A549 (cell line): ENCODE measurements around the gene UGT1A10. TPM values are rescaled to one million over a fixed set of nuclear protein-coding genes. Genes with fewer than 3 reads are reported as not detected.

Source experiments
- ATAC-seq, 2 experiments: fragments of 200-7000 bp in 1 of 2; fragments of >200 bp in 1 of 2; cut with Nextera tagmentation in 1 of 2; cut with Tn5 transposase in 1 of 2; 3 replicates each; pipeline versions ENCODE4 v1.8.0 to v1.9.1; 2018 to 2020; ENCODE audit warnings: mild to moderate bottlenecking in 1 of 2, moderate library complexity in 1 of 2
- CTCF ChIA-PET: fragments of 300-600 bp; sonication (Branson Sonifier 250); formaldehyde crosslinking; extraction: SDS; loops from one replicate; lab custom pipeline; 2021; ENCODE audit warnings: antibody characterized with exemption, inconsistent platforms; lab: Yijun Ruan, JAX
- POLR2A ChIA-PET: fragments of 350-600 bp; formaldehyde crosslinking; extraction: SDS; loops from one replicate; lab custom pipeline; 2021; ENCODE audit warnings: antibody characterized with exemption, inconsistent platforms; lab: Yijun Ruan, JAX
- DNase-seq, 2 experiments: peaks; one replicate each; pipeline versions ENCODE4 v3.0.0 to v3.0.0-alpha.2; 2011 to 2016; ENCODE audit warnings: low read depth in 1 of 2, low spot score in 1 of 2
- FAIRE-seq: peaks from 2 replicates; lab custom pipeline; 2011; peaks lifted over from hg19 to GRCh38; lab: Jason Lieb, UNC
- H3K27ac ChIP-seq, 2 experiments: fragments of >200 bp; sonication (Bioruptor Twin); formaldehyde crosslinking; 3 replicates each; pipeline ENCODE4 v1.5.1; 2016 to 2017
- H3K4me1 ChIP-seq: fragments of >200 bp; sonication (Bioruptor Twin); formaldehyde crosslinking; 3 replicates; pipeline ENCODE4 v1.6.1; 2016
- H3K4me2 ChIP-seq: fragments of >200 bp; sonication (Bioruptor Twin); formaldehyde crosslinking; 3 replicates; pipeline ENCODE4 v1.6.1; 2016
- H3K4me3 ChIP-seq: fragments of >200 bp; sonication (Bioruptor Twin); formaldehyde crosslinking; 3 replicates; pipeline ENCODE4 v1.5.1; 2016
- H3K9me3 ChIP-seq: fragments of >200 bp; sonication (Bioruptor Twin); formaldehyde crosslinking; 3 replicates; pipeline ENCODE4 v1.6.1; 2016
- CBX8 ChIP-seq: fragments of 200-600 bp; sonication (generic); IDR thresholded peaks from 2 replicates; pipeline ENCODE4 v1.6.1; 2016
- FOSB ChIP-seq: fragments of 250-450 bp; sonication (Bioruptor Pico); IDR thresholded peaks from 2 replicates; pipeline ENCODE4 v1.5.0; 2020; ENCODE audit warnings: mild to moderate bottlenecking, moderate library complexity
- HDAC2 ChIP-seq: fragments of 200-600 bp; sonication (generic); IDR thresholded peaks from 2 replicates; pipeline ENCODE4 v1.6.1; 2016
- JUNB ChIP-seq: fragments of >200 bp; sonication (Bioruptor Twin); formaldehyde crosslinking; IDR thresholded peaks from 2 replicates; pipeline ENCODE4 v1.6.1; 2016
- KDM1A ChIP-seq: fragments of 200-600 bp; sonication (generic); IDR thresholded peaks from 2 replicates; pipeline ENCODE4 v1.6.1; 2016; ENCODE audit warnings: low read depth, mild to moderate bottlenecking
- MAFK ChIP-seq: fragments of 450-650 bp; IDR thresholded peaks from 2 replicates; pipeline ENCODE4 v1.6.1; 2014; ENCODE audit not compliant: partially characterized antibody
- MYC ChIP-seq: IDR thresholded peaks from 2 replicates; pipeline ENCODE4 v1.6.1; 2012; ENCODE audit warnings: mild to moderate bottlenecking, inconsistent platforms, low read length, improper control_type of control experiment, borderline replicate concordance
- POLR2A ChIP-seq: IDR thresholded peaks from 2 replicates; pipeline ENCODE4 v1.6.1; 2012; ENCODE audit warnings: mild to moderate bottlenecking, low read length
- POLR2AphosphoS2 ChIP-seq: conservative IDR thresholded peaks from 2 replicates; pipeline ENCODE4 v1.6.1; 2012; ENCODE audit warnings: low read length, improper control_type of control experiment, inconsistent platforms
- RARB ChIP-seq: fragments of 250-450 bp; sonication (Bioruptor Pico); IDR thresholded peaks from 2 replicates; pipeline ENCODE4 v1.8.0; 2021; ENCODE audit warnings: mild to moderate bottlenecking, moderate library complexity
- RCOR1 ChIP-seq: fragments of 150-350 bp; IDR thresholded peaks from 2 replicates; pipeline ENCODE4 v1.6.1; 2014; ENCODE audit warnings: antibody characterized with exemption, low read length, low read depth
- TFCP2L1 ChIP-seq: fragments of 250-450 bp; sonication (Bioruptor Pico); IDR thresholded peaks from 2 replicates; pipeline ENCODE4 v1.5.0; 2021; ENCODE audit warnings: mild to moderate bottlenecking
- TP53 ChIP-seq: fragments of 250-450 bp; sonication (Bioruptor Pico); IDR thresholded peaks from 2 replicates; pipeline ENCODE4 v1.5.0; 2021; ENCODE audit warnings: mild to moderate bottlenecking, moderate library complexity
- ZC3H11A ChIP-seq: fragments of 450-650 bp; IDR thresholded peaks from 2 replicates; pipeline ENCODE4 v1.6.1; 2014; ENCODE audit warnings: antibody characterized with exemption, mild to moderate bottlenecking
- ZFP36 ChIP-seq: fragments of 450-650 bp; IDR thresholded peaks from 2 replicates; pipeline ENCODE4 v1.6.1; 2014; ENCODE audit warnings: borderline replicate concordance; ENCODE audit not compliant: partially characterized antibody
- ZNF302 ChIP-seq: fragments of 250-450 bp; sonication (Bioruptor Pico); IDR thresholded peaks from 2 replicates; pipeline ENCODE4 v1.9.0; 2021; ENCODE audit warnings: inconsistent platforms, mild to moderate bottlenecking, moderate library complexity
- ZSCAN20 ChIP-seq: fragments of 250-450 bp; sonication (Bioruptor Pico); IDR thresholded peaks from 2 replicates; pipeline ENCODE4 v1.8.0; 2022; ENCODE audit warnings: mild to moderate bottlenecking, moderate library complexity
- WGBS: methylation state at CpG from one replicate; pipeline ENCODE4 v1.1.6; 2017; ENCODE audit errors: missing lambda C conversion rate; 5-methylcytosine and 5-hydroxymethylcytosine counted together
- polyA plus RNA-seq, 4 experiments: library from polyadenylated mRNA; depleted of rRNA in 3 of 4; stranded (reverse); fragments of >200 nt; fragmentation: RNase III in 1 of 4; extraction: RNeasy Plus Mini Kit Qiagen cat#74134 plus additional on column Dnase treatment in 1 of 4; gene quantifications; 2 replicates in 3 of 4; 3 replicates in 1 of 4; pipeline ENCODE4 v1.2.3, GENCODE V29; 2011 to 2017
- TF ChIP-seq, protein P1 (sequence below): IDR thresholded peaks from 2 replicates; pipeline ENCODE4 v1.6.1; 2012
- TF ChIP-seq, protein P2 (sequence below): IDR thresholded peaks from 2 replicates; pipeline ENCODE4 v1.6.1; 2012
- TF ChIP-seq, protein P3 (sequence below): fragments of >200 bp; sonication (Bioruptor Twin); formaldehyde crosslinking; IDR thresholded peaks from 3 replicates; pipeline ENCODE4 v1.5.1; 2016
- TF ChIP-seq, protein P4 (sequence below): fragments of 150-350 bp; IDR thresholded peaks from 2 replicates; pipeline ENCODE4 v1.6.1; 2014; ENCODE audit warnings: low read depth, mild to moderate bottlenecking, low read length

UGT1A10 gene
- polyA plus RNA-seq, 2 of the 4 experiments (the other 2 are of a cell fraction), result 0.10 TPM; not detected in 1

DNA sequence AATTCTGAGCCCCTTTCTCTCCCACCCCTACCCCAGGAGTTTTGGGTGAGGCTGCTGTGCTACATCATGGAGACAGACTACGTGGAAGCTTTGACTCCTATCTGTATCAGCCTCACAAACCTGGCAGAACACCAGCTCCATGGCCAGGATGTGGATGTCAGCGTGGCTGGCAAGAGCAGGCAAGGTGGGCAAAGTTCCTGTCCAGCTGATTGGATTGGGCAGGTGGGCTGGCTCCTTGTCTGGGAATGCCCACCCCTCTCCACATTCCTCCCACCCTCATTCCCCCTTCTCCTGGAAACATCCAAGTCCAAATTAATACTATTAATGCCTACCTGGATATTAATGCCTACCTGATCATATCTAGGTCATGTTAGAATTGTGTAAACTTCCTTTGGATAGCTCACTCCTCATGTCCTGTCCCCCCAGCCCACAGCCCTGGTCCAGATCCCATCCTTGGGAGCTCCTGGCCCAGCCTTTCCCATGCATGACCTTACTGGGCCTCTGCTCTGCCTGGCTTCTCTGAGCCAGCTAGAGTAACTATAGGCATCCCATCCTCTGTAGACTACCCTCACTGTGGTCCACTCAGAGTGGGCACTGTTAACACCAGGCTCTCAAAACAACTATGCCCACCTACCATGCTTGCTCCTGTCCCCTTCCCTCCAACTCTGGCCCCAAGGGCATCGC, 166.0 kb downstream of the UGT1A10 start:
- POLR2A ChIA-PET, result no interaction called here
- DNase-seq, result no peak
- FAIRE-seq, result no peak
- TF ChIP-seq, protein P1, sequence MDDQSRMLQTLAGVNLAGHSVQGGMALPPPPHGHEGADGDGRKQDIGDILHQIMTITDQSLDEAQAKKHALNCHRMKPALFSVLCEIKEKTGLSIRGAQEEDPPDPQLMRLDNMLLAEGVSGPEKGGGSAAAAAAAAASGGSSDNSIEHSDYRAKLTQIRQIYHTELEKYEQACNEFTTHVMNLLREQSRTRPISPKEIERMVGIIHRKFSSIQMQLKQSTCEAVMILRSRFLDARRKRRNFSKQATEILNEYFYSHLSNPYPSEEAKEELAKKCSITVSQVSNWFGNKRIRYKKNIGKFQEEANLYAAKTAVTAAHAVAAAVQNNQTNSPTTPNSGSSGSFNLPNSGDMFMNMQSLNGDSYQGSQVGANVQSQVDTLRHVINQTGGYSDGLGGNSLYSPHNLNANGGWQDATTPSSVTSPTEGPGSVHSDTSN, result no peak
- TF ChIP-seq TFCP2L1 (CRISPR knock-in tag), result no peak
- Histone ChIP-seq H3K4me3 (no peak overlapping the region), H3K9me3 (no peaks in the 10 kb centered on the region), H3K27ac (peak overlapping the region; percentile 18 to 65; a peak in 3 of 6 replicates), H3K4me2 (no peak overlapping the region), H3K4me1 (peaks cover 8% of the 10 kb centered on the region)
- CTCF ChIA-PET, result interaction anchor here (0.9 kb wide), 1 partner anchor 30 kb away, joined by 3 read pairs; no protein-coding TSS in a partner anchor
- 100% methylated on average over 2 of the region's 3 CpGs for WGBS
- no peak for ATAC-seq

DNA sequence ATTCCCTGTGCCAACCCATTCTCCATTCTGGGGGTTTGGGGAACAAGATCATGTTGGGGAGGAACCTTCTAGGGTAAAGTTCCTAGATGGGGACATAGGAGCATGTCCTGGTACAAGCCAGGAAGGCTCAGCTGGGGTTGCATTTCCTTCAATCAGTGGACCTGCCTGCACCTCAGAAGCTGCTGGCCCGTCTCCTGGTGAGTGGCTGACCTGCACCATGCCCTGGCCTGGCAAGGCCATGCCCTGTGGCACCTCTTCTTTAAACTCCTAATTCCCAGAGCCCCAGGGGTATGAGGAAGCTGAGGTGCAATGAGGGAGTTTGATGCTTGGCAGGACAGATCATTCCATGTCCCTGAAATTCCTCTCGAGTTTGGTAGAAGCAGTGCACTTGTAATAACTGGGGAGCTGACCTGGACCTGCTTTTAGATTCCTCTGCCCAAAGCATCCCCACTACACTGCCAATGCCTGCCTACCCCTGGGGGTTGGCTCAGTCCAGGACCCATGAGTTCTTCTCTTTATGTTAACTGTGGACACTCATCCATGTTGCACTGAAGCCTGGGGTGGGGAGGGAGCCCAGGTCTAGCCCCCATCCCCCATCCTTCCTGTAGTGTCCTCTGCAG, 167.2 kb downstream of the UGT1A10 start:
- TF ChIP-seq RCOR1 (no peak), KDM1A (no peak), FOSB (CRISPR knock-in tag) (no peak), TP53 (no peak), ZNF302 (CRISPR knock-in tag) (no peak), POLR2A (no peak), HDAC2 (no peak), JUNB (no peak), MAFK (no peak), CBX8 (no peak), ZFP36 (no peak), ZSCAN20 (CRISPR knock-in tag) (no peak), MYC (no peak), POLR2AphosphoS2 (no peak), RARB (no peak), ZC3H11A (no peak)
- TF ChIP-seq, protein P1, result no peak
- TF ChIP-seq, protein P2, sequence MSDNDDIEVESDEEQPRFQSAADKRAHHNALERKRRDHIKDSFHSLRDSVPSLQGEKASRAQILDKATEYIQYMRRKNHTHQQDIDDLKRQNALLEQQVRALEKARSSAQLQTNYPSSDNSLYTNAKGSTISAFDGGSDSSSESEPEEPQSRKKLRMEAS, result no peak
- TF ChIP-seq, protein P3, sequence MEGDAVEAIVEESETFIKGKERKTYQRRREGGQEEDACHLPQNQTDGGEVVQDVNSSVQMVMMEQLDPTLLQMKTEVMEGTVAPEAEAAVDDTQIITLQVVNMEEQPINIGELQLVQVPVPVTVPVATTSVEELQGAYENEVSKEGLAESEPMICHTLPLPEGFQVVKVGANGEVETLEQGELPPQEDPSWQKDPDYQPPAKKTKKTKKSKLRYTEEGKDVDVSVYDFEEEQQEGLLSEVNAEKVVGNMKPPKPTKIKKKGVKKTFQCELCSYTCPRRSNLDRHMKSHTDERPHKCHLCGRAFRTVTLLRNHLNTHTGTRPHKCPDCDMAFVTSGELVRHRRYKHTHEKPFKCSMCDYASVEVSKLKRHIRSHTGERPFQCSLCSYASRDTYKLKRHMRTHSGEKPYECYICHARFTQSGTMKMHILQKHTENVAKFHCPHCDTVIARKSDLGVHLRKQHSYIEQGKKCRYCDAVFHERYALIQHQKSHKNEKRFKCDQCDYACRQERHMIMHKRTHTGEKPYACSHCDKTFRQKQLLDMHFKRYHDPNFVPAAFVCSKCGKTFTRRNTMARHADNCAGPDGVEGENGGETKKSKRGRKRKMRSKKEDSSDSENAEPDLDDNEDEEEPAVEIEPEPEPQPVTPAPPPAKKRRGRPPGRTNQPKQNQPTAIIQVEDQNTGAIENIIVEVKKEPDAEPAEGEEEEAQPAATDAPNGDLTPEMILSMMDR, result no peak
- TF ChIP-seq, protein P4, sequence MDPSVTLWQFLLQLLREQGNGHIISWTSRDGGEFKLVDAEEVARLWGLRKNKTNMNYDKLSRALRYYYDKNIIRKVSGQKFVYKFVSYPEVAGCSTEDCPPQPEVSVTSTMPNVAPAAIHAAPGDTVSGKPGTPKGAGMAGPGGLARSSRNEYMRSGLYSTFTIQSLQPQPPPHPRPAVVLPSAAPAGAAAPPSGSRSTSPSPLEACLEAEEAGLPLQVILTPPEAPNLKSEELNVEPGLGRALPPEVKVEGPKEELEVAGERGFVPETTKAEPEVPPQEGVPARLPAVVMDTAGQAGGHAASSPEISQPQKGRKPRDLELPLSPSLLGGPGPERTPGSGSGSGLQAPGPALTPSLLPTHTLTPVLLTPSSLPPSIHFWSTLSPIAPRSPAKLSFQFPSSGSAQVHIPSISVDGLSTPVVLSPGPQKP, result no peak
- Histone ChIP-seq H3K4me1 (peaks cover 8% of the 10 kb centered on the region), H3K9me3 (no peaks in the 10 kb centered on the region), H3K4me2 (no peak overlapping the region), H3K27ac (peak overlapping the region in 1 of 2 experiments; percentile 65; a peak in 3 of 6 replicates), H3K4me3 (no peak overlapping the region)
- DNase-seq (no peak), ATAC-seq (no peak), FAIRE-seq (no peak)
- 72% methylated on average over 2 of the region's 2 CpGs for WGBS
- ChIA-PET CTCF (interaction anchor here (1.3 kb wide), 1 partner anchor 8 kb away, joined by 4 read pairs; no protein-coding TSS in a partner anchor), POLR2A (no interaction called here)
